ENCODE results near the gene ATP7A.
"Not testable (repeated sequence)": the region's sequence is repeated elsewhere in the genome, so short reads cannot be mapped to it uniquely, and the experiment has no call there.

Gene ATP7A

GRCh38 chrX:77922787-77923186 is 12.3 kb downstream of the ATP7A start:
- in situ Hi-C loops (cut with HindIII; ENCODE audit: low pct_unique_long_range_greater_than_20kb, low sequenced_read_pairs): no loop called here
- DNase-seq (ENCODE audit: low read depth in 1 of 2, low spot score in 1 of 2): no peak
- no peak for TF ChIP-seq JUND (IDR thresholded peaks at IDR 0.05; ENCODE audit: low read depth)

- in situ Hi-C loops (cut with HindIII; ENCODE audit: low pct_unique_long_range_greater_than_20kb, low sequenced_read_pairs): no loop called here
- DNase-seq (ENCODE audit: low read depth in 1 of 2, low spot score in 1 of 2): no peak
- no peak for TF ChIP-seq JUND (IDR thresholded peaks at IDR 0.05; ENCODE audit: low read depth)
Measured at GRCh38 chrX:77924320-77924859, 13.9 kb downstream of the ATP7A start.

GRCh38 chrX:77925764-77926163 is 15.3 kb downstream of the ATP7A start:
- in situ Hi-C loops (cut with HindIII; ENCODE audit: low pct_unique_long_range_greater_than_20kb, low sequenced_read_pairs): no loop called here

GRCh38 chrX:77930581-77930980 is 20.1 kb downstream of the ATP7A start:
- in situ Hi-C loops (cut with HindIII; ENCODE audit: low pct_unique_long_range_greater_than_20kb, low sequenced_read_pairs): no loop called here
- TF ChIP-seq JUND (IDR thresholded peaks at IDR 0.05; ENCODE audit: low read depth): no peak
- no peak for DNase-seq (ENCODE audit: low read depth in 1 of 2, low spot score in 1 of 2)

More at GRCh38 chrX:77925764-77926163, 15.3 kb downstream of the ATP7A start:
- no peak for DNase-seq (ENCODE audit: low read depth in 1 of 2, low spot score in 1 of 2)
- no peak for TF ChIP-seq JUND (IDR thresholded peaks at IDR 0.05; ENCODE audit: low read depth)

- in situ Hi-C loops (cut with HindIII; ENCODE audit: low pct_unique_long_range_greater_than_20kb, low sequenced_read_pairs): no loop called here
- TF ChIP-seq JUND (IDR thresholded peaks at IDR 0.05; ENCODE audit: low read depth): no peak
- no peak for DNase-seq (ENCODE audit: low read depth in 1 of 2, low spot score in 1 of 2)
Measured at GRCh38 chrX:77935886-77936285, 25.4 kb downstream of the ATP7A start.

GRCh38 chrX:77936299-77936698 is 25.8 kb downstream of the ATP7A start:
- no peak for TF ChIP-seq JUND (IDR thresholded peaks at IDR 0.05; ENCODE audit: low read depth)
- no peak for DNase-seq (ENCODE audit: low read depth in 1 of 2, low spot score in 1 of 2)
- in situ Hi-C loops (cut with HindIII; ENCODE audit: low pct_unique_long_range_greater_than_20kb, low sequenced_read_pairs): no loop called here

- DNase-seq (ENCODE audit: low read depth in 1 of 2, low spot score in 1 of 2): no peak
- TF ChIP-seq JUND (IDR thresholded peaks at IDR 0.05; ENCODE audit: low read depth): no peak
- in situ Hi-C loops (cut with HindIII; ENCODE audit: low pct_unique_long_range_greater_than_20kb, low sequenced_read_pairs): no loop called here
Measured at GRCh38 chrX:77937291-77937690, 26.8 kb downstream of the ATP7A start.

- in situ Hi-C loops (cut with HindIII; ENCODE audit: low pct_unique_long_range_greater_than_20kb, low sequenced_read_pairs): no loop called here
- no peak for TF ChIP-seq JUND (IDR thresholded peaks at IDR 0.05; ENCODE audit: low read depth)
- DNase-seq (ENCODE audit: low read depth in 1 of 2, low spot score in 1 of 2): no peak
Measured at GRCh38 chrX:77938083-77938680, 27.7 kb downstream of the ATP7A start.

- DNase-seq (ENCODE audit: low read depth in 1 of 2, low spot score in 1 of 2); in situ Hi-C loops (cut with HindIII; ENCODE audit: low pct_unique_long_range_greater_than_20kb, low sequenced_read_pairs): not testable (repeated sequence)
Measured at GRCh38 chrX:77945031-77945430, 34.5 kb downstream of the ATP7A start.

- in situ Hi-C loops (cut with HindIII; ENCODE audit: low pct_unique_long_range_greater_than_20kb, low sequenced_read_pairs): no loop called here
- TF ChIP-seq JUND (IDR thresholded peaks at IDR 0.05; ENCODE audit: low read depth): no peak
- DNase-seq (ENCODE audit: low read depth in 1 of 2, low spot score in 1 of 2): no peak
Measured at GRCh38 chrX:77945910-77946545, 35.5 kb downstream of the ATP7A start.

GRCh38 chrX:77946571-77946970 is 36.1 kb downstream of the ATP7A start:
- in situ Hi-C loops (cut with HindIII; ENCODE audit: low pct_unique_long_range_greater_than_20kb, low sequenced_read_pairs): no loop called here
- DNase-seq (ENCODE audit: low read depth in 1 of 2, low spot score in 1 of 2): no peak
- TF ChIP-seq JUND (IDR thresholded peaks at IDR 0.05; ENCODE audit: low read depth): no peak

GRCh38 chrX:77949840-77950239 is 39.3 kb downstream of the ATP7A start:
- TF ChIP-seq JUND (IDR thresholded peaks at IDR 0.05; ENCODE audit: low read depth): no peak
- peak in 1 of 2 experiments; percentile 35 for DNase-seq (ENCODE audit: low read depth in 1 of 2, low spot score in 1 of 2)
- in situ Hi-C loops (cut with HindIII; ENCODE audit: low pct_unique_long_range_greater_than_20kb, low sequenced_read_pairs): no loop called here

- DNase-seq (ENCODE audit: low read depth in 1 of 2, low spot score in 1 of 2): no peak
- no peak for TF ChIP-seq JUND (IDR thresholded peaks at IDR 0.05; ENCODE audit: low read depth)
- in situ Hi-C loops (cut with HindIII; ENCODE audit: low pct_unique_long_range_greater_than_20kb, low sequenced_read_pairs): no loop called here
Measured at GRCh38 chrX:77952173-77952572, 41.7 kb downstream of the ATP7A start.
